Activated naive CD4-positive, alpha-beta T cell treated with anti-CD3 and anti-CD28 coated beads for 36 hours (primary cell): ENCODE results near the gene NEK5. TPM values are rescaled to one million over a fixed set of nuclear protein-coding genes. Genes with fewer than 3 reads are reported as not detected.
"Not testable (repeated sequence)": the region's sequence is repeated elsewhere in the genome, so short reads cannot be mapped to it uniquely, and the experiment has no call there.

Source experiments
- CTCF ChIA-PET: fragments of 350-600 bp; sonication (Branson Sonifier 250); formaldehyde crosslinking; loops from one replicate; lab custom pipeline; 2021; ENCODE audit warnings: antibody characterized with exemption; lab: Charles Lee
- DNase-seq: peaks from one replicate; pipeline ENCODE4 v3.0.0-alpha.2; 2020
- H3K27ac Mint-ChIP-seq: one replicate; pipeline ENCODE4 v1.8.0; 2021; ENCODE audit warnings: mild to moderate bottlenecking, mixed read lengths
- H3K27me3 Mint-ChIP-seq: one replicate; pipeline ENCODE4 v1.8.0; 2021; ENCODE audit warnings: low read depth, mixed read lengths
- H3K36me3 Mint-ChIP-seq: one replicate; pipeline ENCODE4 v1.8.0; 2021; ENCODE audit warnings: low read depth, mixed read lengths
- H3K4me1 Mint-ChIP-seq: one replicate; pipeline ENCODE4 v1.8.0; 2021; ENCODE audit warnings: low read depth, mixed read lengths
- H3K4me3 Mint-ChIP-seq: one replicate; pipeline ENCODE4 v1.8.0; 2021; ENCODE audit warnings: mild to moderate bottlenecking, moderate library complexity, mixed read lengths
- H3K9me3 Mint-ChIP-seq: one replicate; pipeline ENCODE4 v1.8.0; 2021; ENCODE audit warnings: mixed read lengths
- intact Hi-C: fragments of 100-400 bp; cut with micrococcal nuclease; formaldehyde crosslinking; loops from one replicate; pipeline ENCODE4 v1.15.1; 2023
- total RNA-seq, 2 experiments: library from RNA; stranded (reverse); gene quantifications; one replicate each; pipeline ENCODE4 v1.2.3, GENCODE V29; 2021

The NEK5 gene
- total RNA-seq, 2 experiments from 2014 or later = 0.10 to 0.14 TPM

- DNase-seq, H3K4me1 Mint-ChIP-seq, CTCF ChIA-PET, H3K27ac Mint-ChIP-seq, intact Hi-C loops, H3K27me3 Mint-ChIP-seq, H3K36me3 Mint-ChIP-seq, H3K4me3 Mint-ChIP-seq, H3K9me3 Mint-ChIP-seq: not testable (repeated sequence)
Measured at GRCh38 chr13:52061064-52061463, 67.8 kb downstream of the NEK5 start.

GRCh38 chr13:52053460-52053859 is 75.4 kb downstream of the NEK5 start:
- Mint-ChIP-seq H3K27me3 (no peaks in the 10 kb centered on the region), H3K36me3 (peaks cover 1% of the 10 kb centered on the region), H3K4me3 (no peak overlapping the region), H3K9me3 (peaks cover 17% of the 10 kb centered on the region), H3K4me1 (no peaks in the 10 kb centered on the region), H3K27ac (no peak overlapping the region)
- DNase-seq = no peak
- intact Hi-C loops = no loop called here
- CTCF ChIA-PET = no interaction called here

- Mint-ChIP-seq H3K27me3 (no peaks in the 10 kb centered on the region), H3K36me3 (peaks cover 1% of the 10 kb centered on the region), H3K4me3 (no peak overlapping the region), H3K9me3 (peaks cover 17% of the 10 kb centered on the region), H3K27ac (no peak overlapping the region), H3K4me1 (no peaks in the 10 kb centered on the region)
- no peak for DNase-seq
- intact Hi-C loops = no loop called here
- CTCF ChIA-PET = interaction anchor here (0.7 kb wide), 1 partner anchor 74 kb away, joined by 3 read pairs; no protein-coding TSS in a partner anchor
Measured at GRCh38 chr13:52051400-52051799, 77.5 kb downstream of the NEK5 start.

GRCh38 chr13:52048516-52048915 is 80.4 kb downstream of the NEK5 start:
- CTCF ChIA-PET = no interaction called here
- no peak for DNase-seq

GRCh38 chr13:52047463-52047862 is 81.4 kb downstream of the NEK5 start:
- peaks cover 13% of the 10 kb centered on the region for H3K9me3 Mint-ChIP-seq
- H3K4me1 Mint-ChIP-seq = no peaks in the 10 kb centered on the region
- intact Hi-C loops = no loop called here
- DNase-seq = no peak
- H3K27ac Mint-ChIP-seq = no peak overlapping the region
- no peak overlapping the region for H3K4me3 Mint-ChIP-seq
- CTCF ChIA-PET = interaction anchor here (0.7 kb wide), 1 partner anchor 14 kb away, joined by 4 read pairs; no protein-coding TSS in a partner anchor
- H3K36me3 Mint-ChIP-seq = peaks cover 4% of the 10 kb centered on the region
- H3K27me3 Mint-ChIP-seq = no peaks in the 10 kb centered on the region

More at GRCh38 chr13:52048516-52048915, 80.4 kb downstream of the NEK5 start:
- Mint-ChIP-seq H3K9me3 (peaks cover 13% of the 10 kb centered on the region), H3K27me3 (no peaks in the 10 kb centered on the region), H3K36me3 (peaks cover 4% of the 10 kb centered on the region), H3K27ac (no peak overlapping the region), H3K4me1 (no peaks in the 10 kb centered on the region), H3K4me3 (no peak overlapping the region)
- intact Hi-C loops = no loop called here

- DNase-seq = no peak
- no peak overlapping the region for H3K4me3 Mint-ChIP-seq
- peaks cover 4% of the 10 kb centered on the region for H3K36me3 Mint-ChIP-seq
- CTCF ChIA-PET = no interaction called here
- intact Hi-C loops = no loop called here
- peaks cover 6% of the 10 kb centered on the region for H3K9me3 Mint-ChIP-seq
- no peaks in the 10 kb centered on the region for H3K4me1 Mint-ChIP-seq
- no peak overlapping the region for H3K27ac Mint-ChIP-seq
- no peaks in the 10 kb centered on the region for H3K27me3 Mint-ChIP-seq
Measured at GRCh38 chr13:52043675-52044074, 85.2 kb downstream of the NEK5 start.

GRCh38 chr13:52036037-52036436 is 92.8 kb downstream of the NEK5 start:
- H3K4me3 Mint-ChIP-seq = no peak overlapping the region
- H3K27me3 Mint-ChIP-seq = no peaks in the 10 kb centered on the region
- peaks cover 6% of the 10 kb centered on the region for H3K9me3 Mint-ChIP-seq
- DNase-seq = no peak
- H3K36me3 Mint-ChIP-seq = peaks cover 12% of the 10 kb centered on the region
- CTCF ChIA-PET = no interaction called here
- H3K4me1 Mint-ChIP-seq = no peaks in the 10 kb centered on the region
- intact Hi-C loops = no loop called here
- H3K27ac Mint-ChIP-seq = no peak overlapping the region

GRCh38 chr13:52034616-52035226 is 94.2 kb downstream of the NEK5 start:
- Mint-ChIP-seq H3K27ac (no peak overlapping the region), H3K9me3 (peaks cover 9% of the 10 kb centered on the region), H3K4me1 (no peaks in the 10 kb centered on the region), H3K27me3 (no peaks in the 10 kb centered on the region), H3K4me3 (no peak overlapping the region), H3K36me3 (peaks cover 19% of the 10 kb centered on the region)
- no peak for DNase-seq
- CTCF ChIA-PET = interaction anchor here (0.6 to 1.1 kb wide), 2 partner anchors 32 to 98 kb away, joined by 3 read pairs; no protein-coding TSS in a partner anchor
- intact Hi-C loops = no loop called here

- CTCF ChIA-PET = interaction anchor here (0.8 to 1.3 kb wide), 2 partner anchors 12 to 137 kb away, joined by 3 read pairs; no protein-coding TSS in a partner anchor
- intact Hi-C loops = no loop called here
- Mint-ChIP-seq H3K27ac (no peak overlapping the region), H3K4me1 (no peaks in the 10 kb centered on the region), H3K9me3 (peaks cover 14% of the 10 kb centered on the region), H3K36me3 (peaks cover 31% of the 10 kb centered on the region), H3K27me3 (no peaks in the 10 kb centered on the region), H3K4me3 (no peak overlapping the region)
- no peak for DNase-seq
Measured at GRCh38 chr13:52033039-52033438, 95.8 kb downstream of the NEK5 start.

- H3K4me3 Mint-ChIP-seq, CTCF ChIA-PET, DNase-seq, H3K27me3 Mint-ChIP-seq, H3K27ac Mint-ChIP-seq, intact Hi-C loops: not testable (repeated sequence)
- H3K36me3 Mint-ChIP-seq = peaks cover 55% of the 10 kb centered on the region
- H3K9me3 Mint-ChIP-seq = peaks cover 28% of the 10 kb centered on the region
- peaks cover 11% of the 10 kb centered on the region for H3K4me1 Mint-ChIP-seq
Measured at GRCh38 chr13:52030401-52030800, 98.5 kb downstream of the NEK5 start.

- Mint-ChIP-seq H3K9me3 (peaks cover 28% of the 10 kb centered on the region), H3K4me3 (no peak overlapping the region), H3K27me3 (no peaks in the 10 kb centered on the region), H3K4me1 (peaks cover 11% of the 10 kb centered on the region), H3K36me3 (peaks cover 62% of the 10 kb centered on the region), H3K27ac (no peak overlapping the region)
- no peak for DNase-seq
- intact Hi-C loops = no loop called here
- CTCF ChIA-PET = no interaction called here
Measured at GRCh38 chr13:52029569-52029968, 99.3 kb downstream of the NEK5 start.

GRCh38 chr13:52027832-52028231 is 101.0 kb downstream of the NEK5 start:
- CTCF ChIA-PET = no interaction called here
- peaks cover 11% of the 10 kb centered on the region for H3K4me1 Mint-ChIP-seq
- no peak overlapping the region for H3K4me3 Mint-ChIP-seq
- H3K36me3 Mint-ChIP-seq = peaks cover 73% of the 10 kb centered on the region
- intact Hi-C loops = no loop called here
- H3K27me3 Mint-ChIP-seq = no peaks in the 10 kb centered on the region
- H3K27ac Mint-ChIP-seq = no peak overlapping the region
- peaks cover 28% of the 10 kb centered on the region for H3K9me3 Mint-ChIP-seq
- no peak for DNase-seq

- Mint-ChIP-seq H3K36me3 (peaks cover 79% of the 10 kb centered on the region), H3K27me3 (no peaks in the 10 kb centered on the region), H3K27ac (no peak overlapping the region), H3K4me3 (no peak overlapping the region), H3K4me1 (peaks cover 11% of the 10 kb centered on the region), H3K9me3 (peaks cover 26% of the 10 kb centered on the region)
- no peak for DNase-seq
- intact Hi-C loops = no loop called here
- CTCF ChIA-PET = interaction anchor here (1.1 kb wide), 1 partner anchor 103 kb away, joined by 3 read pairs; the partner anchor contains the start of gene NEK5
Measured at GRCh38 chr13:52026246-52026626, 102.6 kb downstream of the NEK5 start.
